Measurements from ENCODE around the gene SP140L.
"Not testable (repeated sequence)": the region's sequence is repeated elsewhere in the genome, so short reads cannot be mapped to it uniquely, and the experiment has no call there.

Gene SP140L

GRCh38 chr2:230308402-230309000 lies 18.5 kb upstream of the SP140L start:
- Histone ChIP-seq H3K9ac (ENCODE audit: low read depth, low read length) (no peak overlapping the region), H3K27me3 (ENCODE audit: control insufficient read depth, insufficient read depth, low read length) (no peaks in the 10 kb centered on the region), H3K36me3 (ENCODE audit: control insufficient read depth, insufficient read depth, low read length) (no peaks in the 10 kb centered on the region), H3K4me1 (ENCODE audit: control insufficient read depth, insufficient read depth, low read length) (peaks cover 5% of the 10 kb centered on the region; the same call in 1 of the 2 replicates), H3K4me3 (ENCODE audit: low read depth, low read length) (no peak overlapping the region), H3K27ac (ENCODE audit: low read depth, low read length) (no peak overlapping the region), H3K9me3 (ENCODE audit: control insufficient read depth, insufficient read depth, low read length) (peaks cover 12% of the 10 kb centered on the region)

- not testable (repeated sequence) for H3K9ac ChIP-seq (ENCODE audit: low read depth, low read length); H3K27ac ChIP-seq (ENCODE audit: low read depth, low read length); H3K4me3 ChIP-seq (ENCODE audit: low read depth, low read length); H3K9me3 ChIP-seq (ENCODE audit: control insufficient read depth, insufficient read depth, low read length); H3K27me3 ChIP-seq (ENCODE audit: control insufficient read depth, insufficient read depth, low read length); H3K4me1 ChIP-seq (ENCODE audit: control insufficient read depth, insufficient read depth, low read length); H3K36me3 ChIP-seq (ENCODE audit: control insufficient read depth, insufficient read depth, low read length)
These were observed 16.2 kb upstream of the SP140L start for GRCh38 chr2:230310792-230311191.

GRCh38 chr2:230311634-230312033 lies 15.4 kb upstream of the SP140L start:
- not testable (repeated sequence) for H3K4me3 ChIP-seq (ENCODE audit: low read depth, low read length); H3K27ac ChIP-seq (ENCODE audit: low read depth, low read length); H3K9me3 ChIP-seq (ENCODE audit: control insufficient read depth, insufficient read depth, low read length); H3K4me1 ChIP-seq (ENCODE audit: control insufficient read depth, insufficient read depth, low read length); H3K27me3 ChIP-seq (ENCODE audit: control insufficient read depth, insufficient read depth, low read length); H3K9ac ChIP-seq (ENCODE audit: low read depth, low read length); H3K36me3 ChIP-seq (ENCODE audit: control insufficient read depth, insufficient read depth, low read length)

- H3K9me3 ChIP-seq (ENCODE audit: control insufficient read depth, insufficient read depth, low read length): no peaks in the 10 kb centered on the region
- H3K4me3 ChIP-seq (ENCODE audit: low read depth, low read length): no peak overlapping the region
- H3K27me3 ChIP-seq (ENCODE audit: control insufficient read depth, insufficient read depth, low read length): no peaks in the 10 kb centered on the region
- H3K27ac ChIP-seq (ENCODE audit: low read depth, low read length): no peak overlapping the region
- H3K4me1 ChIP-seq (ENCODE audit: control insufficient read depth, insufficient read depth, low read length): peaks cover 5% of the 10 kb centered on the region; the same call in 1 of the 2 replicates
- H3K36me3 ChIP-seq (ENCODE audit: control insufficient read depth, insufficient read depth, low read length): no peaks in the 10 kb centered on the region
- H3K9ac ChIP-seq (ENCODE audit: low read depth, low read length): no peak overlapping the region
These were observed 14.4 kb upstream of the SP140L start for GRCh38 chr2:230312638-230313037.

DNA sequence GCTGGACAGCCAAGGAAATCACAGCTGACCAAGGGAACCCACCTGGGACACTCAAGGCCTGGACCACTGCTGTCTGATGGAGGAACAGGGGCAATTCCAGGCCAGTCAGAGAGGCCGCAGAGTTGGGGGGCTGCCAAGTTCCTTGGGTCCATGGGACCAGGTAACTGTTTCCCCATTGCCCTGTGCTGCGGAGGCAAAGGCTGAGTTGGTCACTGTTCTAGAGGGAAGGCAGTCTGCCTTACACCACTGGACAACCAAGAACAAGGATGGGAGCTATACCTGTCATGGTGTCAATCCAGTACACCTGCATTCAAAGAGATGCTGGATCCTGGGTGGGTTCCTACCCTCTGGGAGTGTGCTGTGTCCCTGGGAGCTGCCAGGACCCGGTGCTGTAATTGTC lies 9.6 kb upstream of the SP140L start:
- Histone ChIP-seq H3K4me3 (ENCODE audit: low read depth, low read length) (no peak overlapping the region), H3K27me3 (ENCODE audit: control insufficient read depth, insufficient read depth, low read length) (no peaks in the 10 kb centered on the region), H3K9me3 (ENCODE audit: control insufficient read depth, insufficient read depth, low read length) (peaks cover 12% of the 10 kb centered on the region; the same call in 1 of the 2 replicates), H3K36me3 (ENCODE audit: control insufficient read depth, insufficient read depth, low read length) (no peaks in the 10 kb centered on the region), H3K4me1 (ENCODE audit: control insufficient read depth, insufficient read depth, low read length) (no peaks in the 10 kb centered on the region; the same call in 1 of the 2 replicates), H3K9ac (ENCODE audit: low read depth, low read length) (no peak overlapping the region), H3K27ac (ENCODE audit: low read depth, low read length) (no peak overlapping the region)

- H3K9ac ChIP-seq (ENCODE audit: low read depth, low read length): no peak overlapping the region
- H3K9me3 ChIP-seq (ENCODE audit: control insufficient read depth, insufficient read depth, low read length): peaks cover 23% of the 10 kb centered on the region
- H3K4me1 ChIP-seq (ENCODE audit: control insufficient read depth, insufficient read depth, low read length): no peaks in the 10 kb centered on the region
- no peaks in the 10 kb centered on the region for H3K36me3 ChIP-seq (ENCODE audit: control insufficient read depth, insufficient read depth, low read length)
- H3K27ac ChIP-seq (ENCODE audit: low read depth, low read length): no peak overlapping the region
- no peak overlapping the region for H3K4me3 ChIP-seq (ENCODE audit: low read depth, low read length)
- H3K27me3 ChIP-seq (ENCODE audit: control insufficient read depth, insufficient read depth, low read length): no peaks in the 10 kb centered on the region
These were observed 8.5 kb upstream of the SP140L start for GRCh38 chr2:230318190-230319121.

GRCh38 chr2:230319211-230319862 lies 7.7 kb upstream of the SP140L start:
- H3K4me1 ChIP-seq (ENCODE audit: control insufficient read depth, insufficient read depth, low read length): no peaks in the 10 kb centered on the region
- no peaks in the 10 kb centered on the region for H3K36me3 ChIP-seq (ENCODE audit: control insufficient read depth, insufficient read depth, low read length)
- no peak overlapping the region for H3K27ac ChIP-seq (ENCODE audit: low read depth, low read length)
- H3K9me3 ChIP-seq (ENCODE audit: control insufficient read depth, insufficient read depth, low read length): peaks cover 29% of the 10 kb centered on the region
- H3K27me3 ChIP-seq (ENCODE audit: control insufficient read depth, insufficient read depth, low read length): no peaks in the 10 kb centered on the region
- no peak overlapping the region for H3K9ac ChIP-seq (ENCODE audit: low read depth, low read length)
- H3K4me3 ChIP-seq (ENCODE audit: low read depth, low read length): no peak overlapping the region

DNA sequence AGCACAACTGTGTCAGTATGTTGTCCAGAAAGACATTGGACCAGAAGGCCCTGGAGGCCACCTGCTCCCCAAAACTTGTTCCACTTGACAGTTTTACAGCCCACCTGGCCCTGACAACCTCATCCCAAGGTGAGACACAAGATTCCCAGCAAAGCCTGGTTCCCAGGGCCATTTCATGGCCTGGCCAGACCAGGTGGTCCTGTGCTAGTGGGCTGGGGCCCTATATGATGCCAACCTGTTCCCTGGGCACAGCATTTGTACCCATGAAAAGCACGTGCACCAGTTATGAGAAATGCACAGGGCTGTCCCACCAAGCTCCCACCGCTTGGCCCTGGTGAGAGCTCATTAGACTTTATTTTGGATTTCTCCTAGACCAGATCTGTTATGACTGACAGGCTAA lies 6.0 kb upstream of the SP140L start:
- peaks cover 29% of the 10 kb centered on the region for H3K9me3 ChIP-seq (ENCODE audit: control insufficient read depth, insufficient read depth, low read length)
- H3K9ac ChIP-seq (ENCODE audit: low read depth, low read length): no peak overlapping the region
- H3K4me1 ChIP-seq (ENCODE audit: control insufficient read depth, insufficient read depth, low read length): no peaks in the 10 kb centered on the region
- H3K4me3 ChIP-seq (ENCODE audit: low read depth, low read length): no peak overlapping the region
- H3K27me3 ChIP-seq (ENCODE audit: control insufficient read depth, insufficient read depth, low read length): no peaks in the 10 kb centered on the region
- no peaks in the 10 kb centered on the region for H3K36me3 ChIP-seq (ENCODE audit: control insufficient read depth, insufficient read depth, low read length)
- no peak overlapping the region for H3K27ac ChIP-seq (ENCODE audit: low read depth, low read length)

GRCh38 chr2:230322561-230323384 lies 4.2 kb upstream of the SP140L start:
- Histone ChIP-seq H3K4me3 (ENCODE audit: low read depth, low read length) (no peak overlapping the region), H3K27me3 (ENCODE audit: control insufficient read depth, insufficient read depth, low read length) (no peaks in the 10 kb centered on the region), H3K36me3 (ENCODE audit: control insufficient read depth, insufficient read depth, low read length) (no peaks in the 10 kb centered on the region), H3K27ac (ENCODE audit: low read depth, low read length) (no peak overlapping the region), H3K4me1 (ENCODE audit: control insufficient read depth, insufficient read depth, low read length) (no peaks in the 10 kb centered on the region), H3K9ac (ENCODE audit: low read depth, low read length) (no peak overlapping the region), H3K9me3 (ENCODE audit: control insufficient read depth, insufficient read depth, low read length) (peaks cover 29% of the 10 kb centered on the region)

GRCh38 chr2:230323385-230324106 lies 3.4 kb upstream of the SP140L start:
- no peaks in the 10 kb centered on the region for H3K27me3 ChIP-seq (ENCODE audit: control insufficient read depth, insufficient read depth, low read length)
- no peaks in the 10 kb centered on the region for H3K36me3 ChIP-seq (ENCODE audit: control insufficient read depth, insufficient read depth, low read length)
- no peak overlapping the region for H3K27ac ChIP-seq (ENCODE audit: low read depth, low read length)
- H3K9me3 ChIP-seq (ENCODE audit: control insufficient read depth, insufficient read depth, low read length): peaks cover 29% of the 10 kb centered on the region
- H3K4me3 ChIP-seq (ENCODE audit: low read depth, low read length): no peak overlapping the region
- H3K4me1 ChIP-seq (ENCODE audit: control insufficient read depth, insufficient read depth, low read length): no peaks in the 10 kb centered on the region
- no peak overlapping the region for H3K9ac ChIP-seq (ENCODE audit: low read depth, low read length)

Measured in HUES48 (cell line).